HG03460 (cell line): ENCODE measurements around the gene PROKR1.
"Not testable (repeated sequence)": the region's sequence is repeated elsewhere in the genome, so short reads cannot be mapped to it uniquely, and the experiment has no call there.

Source experiments
- ATAC-seq: cut with Tn5 transposase; IDR thresholded peaks from one replicate; pipeline ENCODE4 v1.9.1; 2021; ENCODE audit not compliant: unreplicated experiment

PROKR1 gene

DNA sequence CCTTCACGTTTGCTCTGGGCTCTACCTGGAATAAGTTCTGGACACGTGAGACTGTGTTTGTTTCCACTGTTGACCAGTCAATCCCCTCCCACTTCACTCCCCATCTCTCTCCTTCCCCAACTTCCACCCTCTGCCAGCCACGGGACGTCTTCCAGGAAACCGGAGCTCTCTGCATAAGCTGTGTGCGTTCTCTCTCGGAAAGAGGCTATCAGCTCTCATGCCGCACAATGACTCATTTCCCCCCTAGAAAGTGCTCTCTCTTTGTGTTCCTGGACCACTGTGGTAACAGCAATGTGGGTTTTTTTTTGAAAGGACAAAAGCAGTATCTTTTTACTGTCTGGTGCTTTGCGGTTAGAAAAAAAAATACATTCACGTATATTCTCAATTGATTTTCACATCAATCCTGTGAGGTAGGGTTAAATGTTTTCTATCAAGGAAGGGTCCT, 10.2 kb downstream of the PROKR1 start:
- peak; percentile 87 for ATAC-seq

GRCh38 chr2:68658266-68658665, 14.9 kb downstream of the PROKR1 start:
- ATAC-seq, result no peak

DNA sequence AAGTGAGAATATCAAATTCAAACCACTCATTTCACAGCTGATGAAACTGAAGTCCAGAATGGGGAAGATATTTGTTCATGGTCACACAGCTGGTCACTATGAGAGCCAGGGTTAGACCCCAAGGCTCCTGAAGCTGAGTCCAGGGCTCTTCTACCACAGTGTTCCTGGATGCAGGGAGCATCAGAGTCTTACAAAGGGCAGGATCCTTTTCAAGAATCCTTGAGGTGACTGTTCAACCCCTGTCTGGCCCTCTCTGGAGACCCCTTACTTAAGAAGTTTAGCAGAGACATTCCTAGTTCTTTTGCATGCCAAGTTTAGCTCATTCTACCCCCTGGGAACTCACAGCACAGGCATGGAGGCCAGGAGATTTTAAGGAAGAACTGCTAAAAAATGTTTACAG, 15.7 kb downstream of the PROKR1 start:
- ATAC-seq, result no peak

DNA sequence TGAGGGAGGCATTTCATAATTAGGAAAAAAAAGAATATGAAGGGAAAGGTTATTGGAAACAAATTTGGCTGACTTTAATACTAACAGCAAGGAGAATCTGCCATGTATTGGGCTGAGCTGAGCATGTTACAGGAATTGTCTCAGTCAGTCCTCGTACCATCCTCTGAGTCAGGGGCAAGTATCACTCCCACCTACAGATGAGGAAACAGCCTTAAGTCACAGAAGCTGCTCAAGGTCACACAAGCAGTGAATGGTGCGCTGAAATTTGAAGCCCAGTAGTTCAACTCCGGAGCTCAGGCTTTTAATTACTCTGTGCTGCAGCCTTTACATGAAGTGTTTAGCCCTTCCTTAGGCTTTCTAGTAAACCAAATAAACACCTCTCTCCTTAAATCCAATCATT, 17.3 kb downstream of the PROKR1 start:
- ATAC-seq, result no peak

GRCh38 chr2:68662466-68662865, 19.1 kb downstream of the PROKR1 start:
- ATAC-seq, result no peak

DNA sequence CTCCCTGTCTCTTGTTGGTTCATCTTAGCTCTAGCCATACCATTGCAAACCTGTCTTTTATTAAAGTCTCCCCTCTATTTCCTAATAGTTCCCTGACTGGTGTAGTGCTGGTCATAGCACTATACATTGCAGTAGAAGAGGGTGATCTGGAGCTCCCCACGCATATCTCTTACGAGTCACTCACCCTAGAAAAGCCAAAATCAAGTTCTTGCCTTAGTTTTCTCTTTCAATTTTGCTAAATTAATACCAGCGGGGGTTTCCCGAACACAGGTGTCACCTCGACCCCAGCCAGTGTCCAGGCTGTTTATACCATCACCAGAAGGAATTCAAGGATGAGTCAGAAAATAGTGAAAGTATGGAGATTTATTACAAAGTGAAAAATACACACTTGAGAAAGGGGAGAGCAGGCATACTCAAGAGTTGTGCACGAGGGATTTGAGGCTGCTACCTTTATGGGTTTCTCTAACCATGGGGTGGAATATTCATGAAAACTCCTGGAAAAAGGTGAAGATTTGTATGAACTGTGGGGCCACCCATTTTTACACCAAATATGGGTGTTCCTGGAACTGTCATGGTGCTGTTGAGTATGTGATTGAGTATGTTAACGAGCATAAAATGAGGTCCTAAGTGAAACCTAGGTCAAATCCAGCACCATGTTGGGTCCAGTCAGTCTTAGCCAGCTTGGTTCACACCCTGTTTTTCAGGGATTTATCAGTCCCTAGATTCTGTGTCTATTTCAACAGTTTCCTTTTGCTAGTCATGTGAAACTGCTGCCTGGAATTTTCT, 20.2 kb downstream of the PROKR1 start:
- no peak for ATAC-seq

DNA sequence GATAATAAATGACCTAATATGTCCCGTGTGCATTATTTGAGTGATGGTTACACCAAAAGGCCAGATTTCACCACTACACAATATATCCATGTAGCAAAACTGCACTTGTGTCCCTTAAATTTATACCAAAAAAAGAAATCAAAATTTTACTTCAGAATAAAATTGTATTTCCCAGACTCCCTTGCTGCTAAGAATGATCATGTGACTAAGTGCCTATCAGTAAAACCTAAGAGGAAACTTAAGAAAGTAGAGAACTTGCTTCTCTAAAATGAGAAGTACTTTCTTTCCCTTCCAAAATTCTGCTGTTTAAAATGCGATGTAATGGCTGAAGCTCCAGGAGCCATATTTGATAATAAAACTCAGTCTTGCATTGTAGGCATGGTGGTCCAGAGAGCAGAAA, 24.0 kb downstream of the PROKR1 start:
- no peak for ATAC-seq

DNA sequence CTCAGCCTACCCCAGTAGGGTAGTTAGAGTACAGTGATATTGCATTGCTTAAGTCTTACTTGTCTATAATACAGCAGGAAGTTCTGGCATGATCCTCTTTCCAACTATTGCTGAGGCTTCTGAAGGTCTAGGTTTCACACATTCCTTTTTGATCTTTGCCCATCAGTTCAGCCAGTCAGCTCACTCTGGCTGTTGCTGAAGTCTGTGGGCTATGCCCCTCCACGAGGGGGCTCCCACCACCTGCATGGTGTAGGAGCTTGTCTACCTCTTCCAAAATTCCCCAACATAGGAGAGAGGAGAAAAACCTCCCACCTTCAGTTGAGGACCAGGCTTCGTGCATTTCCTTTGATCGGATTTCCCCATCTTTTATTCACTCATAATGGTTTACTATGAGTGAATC, 26.3 kb downstream of the PROKR1 start:
- no peak for ATAC-seq

DNA sequence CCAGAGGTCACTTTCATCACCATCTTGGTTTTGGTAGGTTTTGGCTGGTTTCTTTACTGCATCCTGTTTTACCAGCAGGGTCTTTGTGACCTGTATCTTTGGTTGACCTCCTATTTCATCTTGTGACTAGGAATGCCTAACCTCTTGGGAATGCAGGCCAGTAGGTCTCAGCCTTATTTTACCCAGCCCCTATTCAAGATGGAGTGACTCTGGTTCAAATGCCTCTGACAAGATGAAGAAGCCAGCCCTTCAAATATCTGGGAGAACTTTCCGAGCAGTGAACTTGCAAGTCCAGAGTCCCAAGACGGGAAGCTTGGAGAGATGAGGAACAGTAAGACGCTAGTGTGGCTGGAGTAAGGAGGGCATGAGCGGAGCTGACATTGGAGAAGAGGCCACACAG, 28.6 kb downstream of the PROKR1 start:
- ATAC-seq, result no peak

DNA sequence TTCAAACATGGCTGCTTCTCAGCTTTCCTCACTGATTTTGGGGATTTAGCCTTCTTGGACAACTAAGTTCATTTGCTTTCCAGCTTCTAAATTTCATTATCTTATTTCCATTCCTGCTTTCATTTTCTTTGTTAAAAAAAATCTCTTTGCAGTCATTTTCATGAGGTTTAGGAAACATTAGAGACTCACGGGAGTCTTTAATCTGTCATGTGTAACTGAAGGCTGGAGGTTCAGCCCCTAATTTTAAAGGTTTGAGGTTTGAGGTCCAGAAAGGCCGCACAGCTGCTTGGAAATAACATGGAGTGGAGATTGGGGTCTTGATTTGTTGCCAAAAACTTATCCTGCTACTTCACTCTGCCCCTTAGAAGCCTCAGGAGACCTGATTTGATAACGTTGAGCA, 30.3 kb downstream of the PROKR1 start:
- no peak for ATAC-seq

DNA sequence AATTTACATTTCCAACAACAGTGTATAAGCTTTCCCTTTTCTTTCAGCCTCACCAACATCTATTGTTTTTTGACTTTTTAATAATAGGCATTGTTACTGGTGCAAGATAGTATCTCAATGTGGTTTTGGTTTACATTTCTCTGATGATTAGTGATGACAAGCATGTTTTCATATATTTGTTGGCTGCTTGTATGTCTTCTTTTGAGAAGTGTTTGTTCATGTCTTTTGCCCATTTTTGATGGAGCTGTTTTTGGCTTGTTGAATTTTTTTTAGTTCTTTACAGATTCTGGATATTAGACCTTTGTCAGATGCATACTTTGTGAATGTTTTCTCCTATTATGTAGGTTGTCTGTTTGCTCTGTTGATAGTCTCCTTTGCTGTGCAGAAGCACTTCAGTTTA, 32.1 kb downstream of the PROKR1 start:
- ATAC-seq, result no peak

- ATAC-seq, result not testable (repeated sequence)
These were observed 34.5 kb downstream of the PROKR1 start for GRCh38 chr2:68677837-68678236.

GRCh38 chr2:68679166-68679916, 36.0 kb downstream of the PROKR1 start:
- ATAC-seq, result not testable (repeated sequence)

GRCh38 chr2:68679917-68680267, 36.5 kb downstream of the PROKR1 start:
- not testable (repeated sequence) for ATAC-seq

DNA sequence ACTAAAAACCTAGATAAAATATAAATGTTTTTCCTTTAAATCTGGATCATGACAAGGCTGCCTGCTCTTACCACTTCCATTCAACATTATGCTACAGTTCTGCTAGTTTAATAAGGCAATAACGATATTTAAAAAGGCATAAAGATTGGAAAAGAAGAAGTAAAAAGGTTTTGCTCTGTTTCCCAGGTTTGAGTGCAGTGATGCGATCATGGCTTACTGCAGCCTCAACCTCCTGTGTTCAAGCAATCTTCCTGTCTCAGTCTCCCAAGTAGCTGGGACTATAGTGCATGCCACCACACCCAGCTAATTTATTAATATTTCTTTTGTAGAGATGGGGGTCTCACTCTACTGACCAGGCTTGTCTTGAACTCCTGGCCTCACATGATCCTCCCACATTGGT, 40.8 kb downstream of the PROKR1 start:
- ATAC-seq, result no peak

GRCh38 chr2:68686178-68686577, 42.8 kb downstream of the PROKR1 start:
- ATAC-seq, result no peak

DNA sequence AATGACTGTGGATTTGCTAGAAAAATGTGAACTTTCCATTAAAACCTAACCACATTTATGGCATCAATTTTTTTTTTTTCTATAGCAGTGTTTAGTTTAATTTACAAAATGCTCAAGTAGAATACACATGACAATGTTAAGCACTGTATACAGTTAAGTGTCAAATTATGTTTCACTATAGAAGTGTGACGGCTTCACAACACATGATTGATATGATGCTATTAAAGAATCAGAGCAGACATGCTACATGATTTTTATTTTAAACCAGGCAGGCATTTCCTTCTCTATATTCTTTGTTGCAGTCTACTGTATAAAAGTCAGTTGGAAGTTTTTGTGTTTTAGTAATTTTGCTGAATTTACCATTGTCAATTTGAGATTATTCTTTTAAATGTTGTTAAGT, 43.6 kb downstream of the PROKR1 start:
- no peak for ATAC-seq

GRCh38 chr2:68689553-68690537, 46.5 kb downstream of the PROKR1 start:
- peak; percentile 91 for ATAC-seq

GRCh38 chr2:68690851-68691250, 47.5 kb downstream of the PROKR1 start:
- no peak for ATAC-seq

DNA sequence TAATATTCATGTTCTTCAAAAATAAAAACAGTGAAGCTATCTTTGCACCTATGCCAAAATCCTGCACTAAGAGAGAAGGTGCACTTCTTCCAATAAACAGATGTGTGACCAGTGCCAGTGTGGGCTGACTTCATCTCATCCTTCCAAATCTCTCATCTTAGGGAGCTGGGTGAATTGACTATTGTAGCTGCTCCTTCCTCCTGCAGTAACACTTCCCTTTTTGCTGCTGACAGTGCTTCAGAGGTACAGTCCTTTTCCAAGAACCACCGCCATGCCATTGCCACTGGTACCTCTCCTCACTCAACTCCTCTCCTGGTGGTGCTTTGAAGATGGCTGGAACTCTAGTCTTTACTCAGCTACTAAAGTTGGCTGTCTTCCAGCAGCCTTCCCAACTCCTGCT, 49.1 kb downstream of the PROKR1 start:
- no peak for ATAC-seq

GRCh38 chr2:68693951-68694350, 50.6 kb downstream of the PROKR1 start:
- ATAC-seq, result no peak
